Astrocyte of the cerebellum (primary cell): Measurements from ENCODE around the gene PPFIA2.
A peak's percentile ranks its signal among the peaks of the same experiment; 100 is the strongest.

Source experiments
- DNase-seq: peaks from one replicate; pipeline ENCODE4 v3.0.0-alpha.2; 2011; ENCODE audit warnings: low read depth
- H3K4me3 ChIP-seq: 2 replicates; pipeline ENCODE4 v1.5.1; 2011; ENCODE audit warnings: mild to moderate bottlenecking, low read depth, low read length, moderate library complexity
- CTCF ChIP-seq: IDR thresholded peaks from 2 replicates; pipeline ENCODE4 v1.5.1; 2012; ENCODE audit warnings: low read length, low read depth, moderate library complexity, mild to moderate bottlenecking; ENCODE audit errors: missing control alignments
- in situ Hi-C: cut with HindIII; loops from 2 replicates; pipeline ENCODE4 v1.10.0; 2017; ENCODE audit warnings: low sequenced_read_pairs

Gene PPFIA2

GRCh38 chr12:81633127-81633526, 126.0 kb downstream of the PPFIA2 start:
- in situ Hi-C loops = no loop called here
- H3K4me3 ChIP-seq = no peak overlapping the region
- no peak for DNase-seq
- TF ChIP-seq CTCF = no peak

- H3K4me3 ChIP-seq = no peak overlapping the region
- TF ChIP-seq CTCF = peak; percentile 43
- DNase-seq = peak; percentile 49
- in situ Hi-C loops = loop anchor here (10.0 kb wide), 1 partner anchor 163 kb away; no protein-coding TSS in a partner anchor
Measured at GRCh38 chr12:81627336-81628189, 131.6 kb downstream of the PPFIA2 start.

- in situ Hi-C loops = loop anchor here (10.0 kb wide), 1 partner anchor 162 kb away; no protein-coding TSS in a partner anchor
- DNase-seq = no peak
- no peak for TF ChIP-seq CTCF
- H3K4me3 ChIP-seq = no peak overlapping the region
Measured at GRCh38 chr12:81626406-81626805, 132.7 kb downstream of the PPFIA2 start.

- no peak for DNase-seq
- in situ Hi-C loops = no loop called here
- no peak for TF ChIP-seq CTCF
- no peak overlapping the region for H3K4me3 ChIP-seq
Measured at GRCh38 chr12:81617915-81618314, 141.2 kb downstream of the PPFIA2 start.

- TF ChIP-seq CTCF = no peak
- in situ Hi-C loops = no loop called here
- no peak overlapping the region for H3K4me3 ChIP-seq
- peak; percentile 3 for DNase-seq
Measured at GRCh38 chr12:81615026-81615588, 144.0 kb downstream of the PPFIA2 start.

GRCh38 chr12:81610955-81611889, 147.9 kb downstream of the PPFIA2 start:
- H3K4me3 ChIP-seq = no peak overlapping the region
- TF ChIP-seq CTCF = peak; percentile 49
- DNase-seq = no peak
- in situ Hi-C loops = no loop called here
